Sigmoid colon (tissue), 4 donors: ENCODE results near the gene HEMGN.

Source experiments
- CTCF ChIP-seq, 4 experiments: fragments of 450-650 bp in 3 of 4; fragments of 200-600 bp in 1 of 4; IDR thresholded peaks; one replicate each; pipeline ENCODE4 v1.5.1; 2016 to 2019; ENCODE audit warnings: antibody characterized with exemption in 4 of 4, mild to moderate bottlenecking in 3 of 4, moderate library complexity in 2 of 4
- POLR2AphosphoS5 ChIP-seq, 4 donors: sonication (generic); formaldehyde crosslinking; IDR thresholded peaks; one replicate each; pipeline ENCODE4 v1.6.1; 2017; ENCODE audit warnings: antibody characterized with exemption in 4 of 4

GRCh38 chr9:97892421-97892820 lies 45.6 kb downstream of the HEMGN start:
- no peak for TF ChIP-seq CTCF (IDR thresholded peaks at IDR 0.05)
- no peak for TF ChIP-seq POLR2AphosphoS5 (IDR thresholded peaks at IDR 0.05)
